Stimulated activated CD4-positive, alpha-beta T cell treated with anti-CD3 and anti-CD28 coated beads, TNF-alpha, amount 100 ng/mL, for 1 hour (primary cell): ENCODE results near the gene ATP1B1.
A peak's percentile ranks its signal among the peaks of the same experiment; 100 is the strongest.

Source experiments
- DNase-seq, 3 donors: peaks; one replicate each; pipeline ENCODE4 v3.0.0-alpha.2; 2020; ENCODE audit warnings: low read depth in 3 of 3, low spot score in 1 of 3

ATP1B1 gene

GRCh38 chr1:169106095-169106920, at the start of gene ATP1B1:
Gene ATP1B1 (plus strand): TSS chr1:169106690. CDS start chr1:169106830, 140 bp downstream.
- DNase-seq: peak in 2 of 3 donors; percentile 58 to 79

DNA sequence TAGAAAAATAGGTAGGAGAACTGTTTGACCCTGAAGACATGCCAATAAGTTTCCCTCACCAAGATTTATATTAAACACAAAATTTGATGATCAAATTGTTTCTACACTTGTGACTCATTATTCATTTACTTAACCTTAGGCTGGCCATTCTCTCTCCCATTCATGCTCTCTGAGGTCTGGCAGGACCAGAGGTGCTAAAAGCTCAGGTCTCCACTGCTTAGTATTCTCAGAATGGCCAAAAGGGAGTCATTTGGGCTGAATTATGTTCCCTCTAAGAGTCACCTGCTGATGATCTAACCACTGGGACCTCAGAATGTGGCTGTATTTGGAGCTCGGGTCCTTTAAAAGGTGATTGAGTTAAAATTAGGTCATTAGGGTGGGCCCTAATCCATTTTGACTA, 47.1 kb upstream of the ATP1B1 start:
- DNase-seq: no peak

- no peak for DNase-seq
Observed at GRCh38 chr1:169060043-169060722, 46.3 kb upstream of the ATP1B1 start.

GRCh38 chr1:169060919-169061639, 45.4 kb upstream of the ATP1B1 start:
- no peak for DNase-seq

DNA sequence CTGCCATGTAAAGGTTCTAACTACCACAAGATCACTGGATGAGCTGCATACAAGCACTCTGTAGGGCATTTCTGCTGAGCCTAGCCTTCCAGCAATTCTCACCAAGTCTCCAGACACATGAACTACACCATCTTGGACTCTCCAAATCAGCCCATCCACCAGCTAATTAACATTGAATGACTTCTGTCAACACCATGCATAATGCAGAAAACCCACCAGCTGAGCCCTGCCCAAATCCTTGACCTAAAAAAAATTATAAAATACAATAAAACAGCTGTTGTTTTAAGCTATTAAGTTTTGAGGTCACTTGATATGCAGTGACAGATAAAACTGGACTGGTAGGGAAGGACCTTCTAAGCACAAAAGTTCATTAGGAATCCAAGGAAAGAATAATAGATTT, 44.3 kb upstream of the ATP1B1 start:
- DNase-seq: no peak

GRCh38 chr1:169064103-169064502, 42.4 kb upstream of the ATP1B1 start:
- DNase-seq: no peak

GRCh38 chr1:169070547-169070946, 35.9 kb upstream of the ATP1B1 start:
- no peak for DNase-seq

DNA sequence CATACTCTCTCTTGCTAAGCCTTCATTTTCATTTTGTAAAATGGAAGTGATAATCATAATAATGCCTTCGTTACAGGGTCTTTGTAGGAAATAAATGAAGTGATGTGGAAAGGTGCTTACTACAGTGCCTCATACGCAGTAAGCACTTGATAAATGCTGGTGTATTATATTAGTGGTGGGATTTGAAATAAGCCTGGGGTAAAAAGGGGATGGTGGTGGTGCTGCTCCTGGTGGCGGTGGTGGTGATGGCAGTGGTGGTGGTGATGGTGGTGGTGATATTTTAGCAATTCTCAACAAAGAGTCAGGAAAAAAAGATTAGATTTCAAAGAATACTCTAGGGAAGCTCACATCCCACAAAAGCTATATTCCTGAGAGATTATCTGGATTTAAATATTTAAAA, 35.5 kb upstream of the ATP1B1 start:
- DNase-seq: no peak

- DNase-seq: no peak
Observed at GRCh38 chr1:169072945-169073725, 33.4 kb upstream of the ATP1B1 start.

DNA sequence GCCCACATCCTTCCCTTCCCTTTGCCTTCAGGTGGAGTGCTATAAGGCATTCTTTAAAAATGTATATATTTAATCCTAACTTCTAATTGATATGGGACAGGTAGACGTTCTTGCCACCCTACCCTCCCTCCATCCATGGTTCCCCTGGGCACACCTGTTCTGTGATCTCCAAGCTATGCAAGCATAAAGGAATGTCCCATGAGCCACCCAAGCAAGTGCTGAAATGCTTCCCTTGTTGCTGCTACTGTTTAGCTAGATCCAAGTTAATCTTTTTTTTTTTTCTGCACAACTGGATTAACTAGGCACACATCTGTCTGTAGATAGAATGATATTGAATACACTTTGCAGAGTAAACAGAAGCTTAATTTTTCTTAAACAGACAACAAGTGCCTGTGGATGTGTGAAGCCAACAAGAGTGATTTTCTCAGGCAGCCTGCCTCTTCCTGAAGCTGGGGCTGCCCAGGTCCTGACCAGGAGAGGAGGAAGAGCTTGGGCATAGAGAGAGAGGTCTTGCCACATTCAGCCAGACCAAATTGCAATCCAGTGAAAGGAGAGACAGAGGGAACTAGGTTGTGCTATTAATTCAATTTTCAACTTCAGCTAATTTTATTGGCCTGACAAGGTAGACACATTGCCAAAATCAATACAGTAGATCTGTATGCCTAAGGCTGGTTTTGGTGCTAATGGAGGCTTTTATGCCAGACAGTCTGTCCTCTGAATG, 28.2 kb upstream of the ATP1B1 start:
- no peak for DNase-seq

DNA sequence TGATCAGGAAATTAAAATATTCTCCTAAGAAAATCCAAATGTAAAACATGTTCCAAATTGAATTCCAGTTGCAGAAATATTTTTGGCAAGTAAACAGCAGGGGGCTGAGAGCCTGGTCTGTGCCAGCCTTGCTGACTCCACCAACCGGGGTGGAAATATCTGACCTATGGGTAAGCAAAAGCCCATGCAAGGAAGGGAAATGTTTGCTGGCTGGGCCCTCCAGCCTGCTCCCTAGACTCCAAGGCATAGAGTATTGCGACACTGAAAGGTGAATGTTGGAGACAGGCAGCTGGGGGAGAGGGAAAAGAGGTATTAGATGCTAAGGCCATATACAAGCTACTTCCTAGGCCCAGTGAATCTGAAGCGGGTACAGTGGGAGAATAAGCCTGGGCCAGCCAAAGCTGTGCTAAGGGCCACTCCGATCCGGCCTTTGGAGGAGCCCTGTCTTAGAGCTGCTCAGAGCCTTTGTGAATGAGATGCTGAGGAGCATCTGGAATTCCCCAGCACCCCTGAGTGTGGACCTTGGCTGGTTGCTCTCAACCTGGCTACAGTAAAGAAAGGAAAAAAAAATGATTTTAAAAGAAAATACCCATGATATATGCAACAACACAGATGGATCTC, 24.9 kb upstream of the ATP1B1 start:
- no peak for DNase-seq

DNA sequence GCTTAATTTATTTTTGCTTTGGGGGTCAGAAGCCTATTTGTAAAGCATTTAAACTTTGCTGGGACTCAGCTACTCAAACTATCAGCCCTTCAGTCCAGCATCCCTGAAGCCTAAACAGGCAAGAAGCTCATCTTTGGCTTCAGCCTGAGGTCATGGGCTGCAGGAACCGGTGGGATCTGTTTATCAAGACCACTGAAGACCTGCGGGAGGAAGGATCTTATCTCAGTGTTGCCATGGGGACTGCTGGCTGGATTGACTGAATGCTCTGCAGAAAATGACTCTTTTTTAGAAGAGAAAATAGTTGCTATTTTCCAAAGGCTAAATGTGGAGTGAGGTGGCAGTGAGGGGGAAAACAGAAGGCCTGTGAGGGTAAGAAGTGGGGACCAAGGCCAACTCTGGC, 20.6 kb upstream of the ATP1B1 start:
- no peak for DNase-seq

DNA sequence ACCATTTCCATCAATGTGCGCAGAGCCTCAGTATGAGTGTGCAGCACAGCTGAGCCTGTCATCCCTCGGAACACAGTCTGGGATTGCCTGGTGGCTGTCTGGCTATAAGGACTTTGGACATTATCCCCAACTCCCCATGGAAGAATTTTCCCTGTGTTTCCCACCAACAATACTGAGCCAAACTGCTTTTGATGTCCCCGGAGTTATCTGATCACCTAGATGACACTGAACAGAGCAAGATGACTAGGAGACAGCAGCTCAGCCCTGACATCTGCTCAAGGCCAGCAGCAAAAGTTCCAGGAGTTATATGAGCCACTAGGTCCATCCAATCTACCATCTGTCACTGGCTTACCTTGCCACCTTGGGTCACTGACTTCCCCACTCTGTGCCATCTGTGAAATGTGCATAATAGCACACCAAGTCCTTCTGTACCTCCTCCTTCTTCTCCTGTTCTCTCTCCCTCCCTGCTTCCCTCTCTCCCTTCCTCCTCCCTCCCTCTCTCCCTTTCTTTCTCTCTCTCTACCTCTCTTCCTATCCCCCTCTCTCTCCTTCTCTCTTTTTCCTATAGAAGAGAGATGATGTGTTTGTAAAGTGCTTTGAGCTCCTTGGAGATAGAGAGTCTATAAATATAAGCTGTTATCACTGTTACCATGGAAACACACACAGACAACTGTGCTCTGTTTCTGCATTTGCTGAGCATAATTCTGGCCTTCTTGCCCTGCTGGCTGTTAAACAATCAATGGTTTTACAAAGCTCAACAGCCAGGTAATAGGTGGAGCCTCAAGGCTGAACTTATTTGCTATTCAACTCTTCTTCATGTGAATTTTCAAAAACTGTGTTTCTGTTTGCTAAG, 19.7 kb upstream of the ATP1B1 start:
- DNase-seq: no peak

GRCh38 chr1:169087876-169088275, 18.6 kb upstream of the ATP1B1 start:
- DNase-seq: no peak

GRCh38 chr1:169089776-169090175, 16.7 kb upstream of the ATP1B1 start:
- no peak for DNase-seq

- no peak for DNase-seq
Observed at GRCh38 chr1:169090308-169090899, 16.1 kb upstream of the ATP1B1 start.

GRCh38 chr1:169090900-169091311, 15.6 kb upstream of the ATP1B1 start:
- no peak for DNase-seq

DNA sequence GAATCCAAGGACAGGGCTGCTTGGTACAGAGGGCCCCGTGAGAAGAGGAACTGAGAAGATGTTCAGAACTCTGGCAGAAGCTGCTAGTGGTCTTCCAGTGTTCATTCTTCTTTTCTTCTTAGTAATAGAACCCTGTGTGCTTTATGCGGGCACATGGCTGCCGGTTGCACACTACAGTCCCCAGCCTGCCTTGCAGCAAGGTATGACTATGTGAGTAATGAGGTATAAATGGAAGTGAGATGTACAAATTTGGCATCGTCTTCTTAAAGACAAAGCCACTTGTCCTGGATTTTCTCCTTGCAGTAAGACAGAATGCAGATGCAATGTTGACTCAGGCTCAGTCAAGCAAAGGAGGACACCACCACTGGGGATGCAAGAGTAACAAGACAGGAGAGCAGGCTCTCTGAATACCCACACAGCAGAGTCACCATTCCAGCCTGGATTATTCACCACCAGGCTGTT, 15.0 kb upstream of the ATP1B1 start:
- no peak for DNase-seq

DNA sequence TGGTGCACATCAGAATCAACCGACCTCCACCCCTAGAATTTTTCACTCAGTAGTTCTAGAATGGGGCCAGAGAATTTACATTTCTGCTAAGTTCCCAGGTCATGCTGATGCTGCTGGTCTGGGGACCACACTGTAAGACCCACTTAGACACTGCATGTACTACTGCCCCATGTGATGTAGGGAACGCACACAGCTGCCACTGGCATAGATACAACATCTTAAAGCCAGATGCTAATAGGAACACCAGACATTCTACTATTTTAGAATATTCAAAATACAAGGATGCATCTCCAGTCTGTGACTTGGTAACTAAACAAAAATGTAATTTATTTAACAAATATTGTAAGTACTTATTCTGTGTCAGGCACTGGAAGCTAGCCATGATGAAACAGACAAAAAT, 14.1 kb upstream of the ATP1B1 start:
- DNase-seq: no peak
